Testis (tissue), 3 donors: ENCODE data around the gene TMEM39B. TPM values are rescaled to one million over a fixed set of nuclear protein-coding genes. Genes with fewer than 3 reads are reported as not detected.

Experiments
- DNase-seq: peaks from one replicate; pipeline ENCODE4 v3.0.0-alpha.2; 2019
- H3K27ac ChIP-seq, 2 donors: fragments of 200-600 bp; sonication (generic); one replicate each; pipeline ENCODE4 v1.5.1; 2019
- H3K27me3 ChIP-seq: fragments of 200-600 bp; sonication (generic); one replicate; pipeline ENCODE4 v1.5.1; 2019
- H3K36me3 ChIP-seq: fragments of 200-600 bp; sonication (generic); one replicate; pipeline ENCODE4 v1.5.1; 2017; ENCODE audit warnings: low read depth; ENCODE audit errors: missing control alignments
- H3K4me1 ChIP-seq: fragments of 200-600 bp; sonication (generic); one replicate; pipeline ENCODE4 v1.5.1; 2019
- H3K4me3 ChIP-seq, 2 donors: fragments of 200-600 bp; sonication (generic); one replicate each; pipeline ENCODE4 v1.5.1; 2017 to 2019
- H3K9me3 ChIP-seq: fragments of 200-600 bp; sonication (generic); one replicate; pipeline ENCODE4 v1.5.1; 2017
- CTCF ChIP-seq, 3 experiments: fragments of 450-650 bp in 2 of 3; fragments of 200-600 bp in 1 of 3; sonication (generic) in 1 of 3; IDR thresholded peaks; one replicate each; pipeline ENCODE4 v1.5.1; 2016 to 2019; ENCODE audit warnings: antibody characterized with exemption in 3 of 3, mild to moderate bottlenecking in 2 of 3, moderate library complexity in 1 of 3
- POLR2A ChIP-seq: fragments of 450-650 bp; IDR thresholded peaks from one replicate; pipeline ENCODE4 v1.6.1; 2017; ENCODE audit warnings: antibody characterized with exemption, mild to moderate bottlenecking, moderate library complexity
- WGBS, 2 donors: methylation state at CpG; one replicate each; pipeline ENCODE4 v1.1.5; 2018; 5-methylcytosine and 5-hydroxymethylcytosine counted together
- intact Hi-C: fragments of 100-400 bp; cut with DNase I; formaldehyde crosslinking; loops from one replicate; pipeline ENCODE4 v1.15.1; 2023; ENCODE audit warnings: low total_unique reads
- polyA plus RNA-seq: library from polyadenylated mRNA; stranded (reverse); fragments of 350-450 nt; fragmentation: Illumina TruSeq; extraction: RNeasy Lipid Tissue Mini Kit (QIAGEN cat#74804); gene quantifications from one replicate; pipeline ENCODE4 v1.2.3, GENCODE V29; 2014; ENCODE audit warnings: low read depth, low replicate concordance; ENCODE audit not compliant: insufficient read depth
- total RNA-seq, 2 donors: library from RNA; depleted of rRNA; stranded (reverse); fragments of >200 nt; gene quantifications; one replicate each; pipeline ENCODE4 v1.2.3, GENCODE V29; 2016

Gene TMEM39B
- total and polyA plus RNA-seq, 3 donors from 2014 or later, result 15.7 to 24.0 (median 16.9) TPM

- TF ChIP-seq POLR2A, result no peak
- no peak for TF ChIP-seq CTCF (IDR thresholded peaks at IDR 0.05)
- Histone ChIP-seq H3K36me3 (no peaks in the 10 kb centered on the region), H3K27ac (no peak overlapping the region), H3K9me3 (no peaks in the 10 kb centered on the region), H3K27me3 (no peaks in the 10 kb centered on the region), H3K4me1 (peaks cover 13% of the 10 kb centered on the region), H3K4me3 (no peak overlapping the region)
- intact Hi-C loops, result no loop called here
- 80 to 85% methylated on average over 9 of the region's 9 CpGs for WGBS, 2 donors
- no peak for DNase-seq
These were observed 34.0 kb downstream of the TMEM39B start for GRCh38 chr1:32106663-32107275.

- peak within 1 kb of the TSS; percentile 90 to 93 for H3K27ac ChIP-seq
- peak within 1 kb of the TSS; percentile 99 to 100 for H3K4me3 ChIP-seq
- 0 to 1% methylated on average over 30 to 44 of the region's 45 CpGs for WGBS, 2 donors
- no peaks in the 10 kb centered on the region for H3K27me3 ChIP-seq
- TF ChIP-seq POLR2A (peak; percentile 45), CTCF (IDR thresholded peaks at IDR 0.05) (peak in 1 of 3 experiments; percentile 20)
- no peaks in the 10 kb centered on the region for H3K36me3 ChIP-seq
- H3K4me1 ChIP-seq, result peaks cover 13% of the 10 kb centered on the region
- DNase-seq, result peak; percentile 95
- intact Hi-C loops, result no loop called here
- no peaks in the 10 kb centered on the region for H3K9me3 ChIP-seq
These were observed 35.3 kb downstream of the TMEM39B start, which contains the start of gene KPNA6 for GRCh38 chr1:32107742-32108661. KPNA6 (plus strand) TSS chr1:32108056; CDS start chr1:32108131, 75 bp downstream.

- Histone ChIP-seq H3K36me3 (no peaks in the 10 kb centered on the region), H3K9me3 (no peaks in the 10 kb centered on the region), H3K4me1 (peaks cover 13% of the 10 kb centered on the region), H3K27ac (no peak overlapping the region), H3K27me3 (no peaks in the 10 kb centered on the region), H3K4me3 (no peak overlapping the region)
- intact Hi-C loops, result no loop called here
- TF ChIP-seq POLR2A, result no peak
- TF ChIP-seq CTCF (IDR thresholded peaks at IDR 0.05), result no peak
- 76 to 88% methylated on average over 2 of the region's 2 CpGs for WGBS, 2 donors
- no peak for DNase-seq
These were observed 38.4 kb downstream of the TMEM39B start for GRCh38 chr1:32111040-32111623.

GRCh38 chr1:32111789-32112188 lies 39.0 kb downstream of the TMEM39B start:
- no peaks in the 10 kb centered on the region for H3K9me3 ChIP-seq
- no peak overlapping the region for H3K4me3 ChIP-seq
- DNase-seq, result no peak
- no peak overlapping the region for H3K27ac ChIP-seq
- TF ChIP-seq CTCF (IDR thresholded peaks at IDR 0.05) (no peak), POLR2A (no peak)
- no peaks in the 10 kb centered on the region for H3K36me3 ChIP-seq
- H3K4me1 ChIP-seq, result peaks cover 13% of the 10 kb centered on the region
- H3K27me3 ChIP-seq, result no peaks in the 10 kb centered on the region
- intact Hi-C loops, result no loop called here
